ENCODE results near the gene CPED1. TPM values are rescaled to one million over a fixed set of nuclear protein-coding genes. Genes with fewer than 3 reads are reported as not detected.

CPED1 gene
- total and polyA plus RNA-seq, 10 of the 15 experiments (the other 5 are each of a cell fraction or from before 2014, with no cell fraction given), result 0.01 to 0.77 (median 0.10) TPM; not detected in 1

GRCh38 chr7:121169469-121169868 is 181.0 kb downstream of the CPED1 start:
- Histone ChIP-seq H3K4me3 (no peak overlapping the region), H2AFZ (ENCODE audit: control insufficient read depth, low read depth, low read length) (no peak overlapping the region), H3K4me1 (ENCODE audit: control insufficient read depth, insufficient read depth, low read length) (no peaks in the 10 kb centered on the region), H3K79me2 (ENCODE audit: control insufficient read depth, insufficient read depth, low read length) (no peaks in the 10 kb centered on the region), H3K27ac (ENCODE audit: control insufficient read depth, insufficient read depth) (no peak overlapping the region), H3K9ac (ENCODE audit: control insufficient read depth, insufficient read depth, low read length) (no peak overlapping the region), H3K27me3 (replicated peaks in 1 of 2; ENCODE audit: control insufficient read depth in 2 of 2, insufficient read depth in 2 of 2, low read length in 1 of 2) (no peaks in the 10 kb centered on the region), H3K9me3 (replicated peaks; ENCODE audit: control insufficient read depth, insufficient read depth, low read length) (no peaks in the 10 kb centered on the region), H3K36me3 (ENCODE audit: control insufficient read depth in 2 of 2, insufficient read depth in 2 of 2, low read length in 1 of 2) (no peaks in the 10 kb centered on the region), H3K4me2 (ENCODE audit: control insufficient read depth, insufficient read depth) (no peak overlapping the region), H4K20me1 (ENCODE audit: control insufficient read depth, insufficient read depth) (no peaks in the 10 kb centered on the region)
- no peak for DNase-seq (ENCODE audit: low read depth, low spot score)
- ChIA-PET SMC1A (ENCODE audit: uncharacterized antibody, unreplicated experiment) (interaction anchor here (0.7 to 1.1 kb wide), 2 partner anchors 8 to 26 kb away, joined by 3 read pairs; no protein-coding TSS in a partner anchor), RAD21 (ENCODE audit: unreplicated experiment) (no interaction called here), CTCF (no interaction called here), POLR2A (no interaction called here)
- in situ Hi-C loops (cut with MboI), result no loop called here
- no peak for FAIRE-seq
- intact Hi-C loops (cut with micrococcal nuclease; ENCODE audit: unreplicated experiment), result no loop called here
- no peak for TF ChIP-seq HCFC1 (IDR thresholded peaks at IDR 0.05; ENCODE audit: low read length)
- TF ChIP-seq REST (IDR thresholded peaks at IDR 0.05; ENCODE audit: low read depth, low read length), result no peak
- no peak for TF ChIP-seq POLR2AphosphoS2 (IDR thresholded peaks at IDR 0.05; ENCODE audit: low read depth, low read length)
- TF ChIP-seq LARP7 (IDR thresholded peaks at IDR 0.05), result no peak
- TF ChIP-seq CHD2 (IDR thresholded peaks at IDR 0.05; ENCODE audit: borderline replicate concordance, low read depth, low read length), result no peak
- no peak for TF ChIP-seq BMI1 (IDR thresholded peaks at IDR 0.05; ENCODE audit: borderline replicate concordance)
- no peak for TF ChIP-seq IRF4 (IDR thresholded peaks at IDR 0.05; ENCODE audit: low read depth, low read length)
- TF ChIP-seq RELA (IDR thresholded peaks at IDR 0.05; ENCODE audit: borderline replicate concordance, partially characterized antibody), result no peak
- TF ChIP-seq NFIC (IDR thresholded peaks at IDR 0.05; ENCODE audit: low read depth, low read length), result no peak
- no peak for TF ChIP-seq CHD4 (IDR thresholded peaks at IDR 0.05)
- no peak for TF ChIP-seq POU2F2 (IDR thresholded peaks at IDR 0.05; ENCODE audit: borderline replicate concordance, low read depth, low read length)
- whole genome bisulfite sequencing (ENCODE audit: insufficient coverage, insufficient replicate concordance, low lambda C conversion rate, missing lambda C conversion rate), result 28% methylated on average over 2 of the region's 2 CpGs
- no TSS peak for BruUV-seq (replicated peaks)
- no peak for ATAC-seq
